Omental fat pad (tissue), 4 donors: ENCODE data around the gene GRIP2. TPM values are rescaled to one million over a fixed set of nuclear protein-coding genes. Genes with fewer than 3 reads are reported as not detected.

Experiments used
- ATAC-seq: fragments of 150-250 bp; one replicate; pipeline ENCODE4 v1.9.1; 2016; ENCODE audit warnings: mild to moderate bottlenecking, moderate library complexity; ENCODE audit not compliant: low FRiP score
- DNase-seq: peaks from one replicate; pipeline ENCODE4 v3.0.0-alpha.2; 2019; ENCODE audit warnings: low spot score
- total RNA-seq, 4 donors: library from RNA; depleted of rRNA; stranded (reverse); fragments of >200 nt; gene quantifications; one replicate each; pipeline ENCODE4 v1.1.0, GENCODE V29; 2016
- TF ChIP-seq, protein P1 (sequence below), 3 donors: fragments of 450-650 bp; IDR thresholded peaks; one replicate each; pipeline ENCODE4 v1.5.1; 2016 to 2017; ENCODE audit warnings: antibody characterized with exemption in 3 of 3, mild to moderate bottlenecking in 3 of 3, moderate library complexity in 2 of 3

The GRIP2 gene
- total RNA-seq, 4 donors from 2014 or later: 0.69 to 2.6 (median 1.2) TPM

DNA sequence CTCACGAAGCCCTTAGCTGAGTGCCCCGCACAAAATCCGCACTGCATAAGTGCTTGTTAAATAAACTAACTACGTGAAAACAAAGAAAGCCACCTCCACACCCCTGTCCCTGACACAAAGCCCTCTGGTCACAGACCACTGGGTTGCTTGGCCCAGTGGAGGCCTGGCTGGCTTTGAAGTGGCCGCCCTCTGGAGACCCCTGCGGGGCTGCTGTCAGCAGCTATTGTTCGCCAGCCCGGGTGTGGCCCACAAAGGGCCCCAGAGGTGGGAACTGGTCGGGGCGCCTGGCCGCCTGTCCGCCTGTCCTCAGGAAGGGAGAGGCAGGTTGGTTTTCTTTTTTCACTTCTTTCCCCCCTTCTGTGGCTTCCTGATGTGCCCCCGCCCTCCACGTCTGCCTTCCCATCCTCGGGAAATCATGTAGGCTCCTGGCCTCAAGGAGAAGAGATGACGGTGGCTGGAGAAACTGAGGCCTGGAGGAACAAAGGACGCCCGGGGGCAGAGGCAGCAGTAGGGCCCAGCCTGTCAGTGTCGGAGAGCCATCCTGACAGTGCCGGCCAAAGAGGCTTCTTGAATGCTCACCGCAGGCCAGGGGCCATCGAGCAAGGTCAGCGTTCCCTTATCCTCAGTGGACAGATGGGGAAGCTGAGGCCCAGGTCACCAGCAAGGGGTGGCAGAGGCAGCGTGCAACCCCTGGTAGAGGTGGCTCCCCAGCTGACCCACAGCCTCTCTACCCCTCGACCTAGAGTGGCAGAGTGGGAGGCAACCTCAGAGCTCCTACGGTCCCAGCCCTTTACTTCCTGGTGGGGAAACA is 76.6 kb downstream of the GRIP2 start:
- TF ChIP-seq, protein P1, sequence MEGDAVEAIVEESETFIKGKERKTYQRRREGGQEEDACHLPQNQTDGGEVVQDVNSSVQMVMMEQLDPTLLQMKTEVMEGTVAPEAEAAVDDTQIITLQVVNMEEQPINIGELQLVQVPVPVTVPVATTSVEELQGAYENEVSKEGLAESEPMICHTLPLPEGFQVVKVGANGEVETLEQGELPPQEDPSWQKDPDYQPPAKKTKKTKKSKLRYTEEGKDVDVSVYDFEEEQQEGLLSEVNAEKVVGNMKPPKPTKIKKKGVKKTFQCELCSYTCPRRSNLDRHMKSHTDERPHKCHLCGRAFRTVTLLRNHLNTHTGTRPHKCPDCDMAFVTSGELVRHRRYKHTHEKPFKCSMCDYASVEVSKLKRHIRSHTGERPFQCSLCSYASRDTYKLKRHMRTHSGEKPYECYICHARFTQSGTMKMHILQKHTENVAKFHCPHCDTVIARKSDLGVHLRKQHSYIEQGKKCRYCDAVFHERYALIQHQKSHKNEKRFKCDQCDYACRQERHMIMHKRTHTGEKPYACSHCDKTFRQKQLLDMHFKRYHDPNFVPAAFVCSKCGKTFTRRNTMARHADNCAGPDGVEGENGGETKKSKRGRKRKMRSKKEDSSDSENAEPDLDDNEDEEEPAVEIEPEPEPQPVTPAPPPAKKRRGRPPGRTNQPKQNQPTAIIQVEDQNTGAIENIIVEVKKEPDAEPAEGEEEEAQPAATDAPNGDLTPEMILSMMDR (IDR thresholded peaks at IDR 0.05): no peak
- no peak for DNase-seq
- ATAC-seq: no peak

GRCh38 chr3:14462738-14463137 is 77.4 kb downstream of the GRIP2 start:
- ATAC-seq: no peak
- TF ChIP-seq, protein P1 (IDR thresholded peaks at IDR 0.05): no peak
- DNase-seq: no peak

GRCh38 chr3:14461748-14462324 is 78.3 kb downstream of the GRIP2 start:
- no peak for DNase-seq
- TF ChIP-seq, protein P1 (IDR thresholded peaks at IDR 0.05): no peak
- no peak for ATAC-seq

- TF ChIP-seq, protein P1 (IDR thresholded peaks at IDR 0.05): no peak
- DNase-seq (no peak), ATAC-seq (no peak)
These were observed 79.0 kb downstream of the GRIP2 start for GRCh38 chr3:14461006-14461747.

GRCh38 chr3:14460342-14461005 is 79.7 kb downstream of the GRIP2 start:
- DNase-seq (no peak), ATAC-seq (no peak)
- TF ChIP-seq, protein P1 (IDR thresholded peaks at IDR 0.05): no peak

- DNase-seq (no peak), ATAC-seq (no peak)
- TF ChIP-seq, protein P1 (IDR thresholded peaks at IDR 0.05): no peak
These were observed 80.4 kb downstream of the GRIP2 start for GRCh38 chr3:14459787-14460186.
